H1 (cell line): ENCODE data around the gene FBXO34. TPM values are rescaled to one million over a fixed set of nuclear protein-coding genes. Genes with fewer than 3 reads are reported as not detected.

Source experiments
- CTCF ChIA-PET: fragments of 300-600 bp; sonication (Branson Sonifier 250); formaldehyde crosslinking; loops from one replicate; lab custom pipeline; 2021; ENCODE audit not compliant: partially characterized antibody; lab: Charles Lee
- POLR2A ChIA-PET: fragments of 300-600 bp; sonication (Branson Sonifier 250); formaldehyde crosslinking; loops from one replicate; lab custom pipeline; 2021; ENCODE audit warnings: inconsistent platforms; ENCODE audit not compliant: partially characterized antibody; lab: Charles Lee
- DNase-seq, 2 experiments: peaks; one replicate each; pipeline versions ENCODE4 v3.0.0 to v3.0.0-alpha.2; 2010 to 2022; ENCODE audit warnings: low spot score in 2 of 2, low read depth in 1 of 2, mixed read lengths in 1 of 2
- FAIRE-seq: peaks from 2 replicates; lab custom pipeline; 2011; peaks lifted over from hg19 to GRCh38; lab: Jason Lieb, UNC
- H2AFZ ChIP-seq: 2 replicates; pipeline ENCODE4 v1.8.1; 2012; ENCODE audit warnings: low read length, inconsistent platforms
- H2AK5ac ChIP-seq: 2 replicates; pipeline ENCODE4 v1.6.1; 2013; ENCODE audit warnings: low read depth, low read length
- H2BK120ac ChIP-seq: replicated peaks from 2 replicates; pipeline ENCODE3; 2013; ENCODE audit warnings: low read depth, low read length, inconsistent platforms
- H2BK12ac ChIP-seq: 2 replicates; pipeline ENCODE4 v1.6.1; 2013; ENCODE audit warnings: low read depth, low read length
- H2BK15ac ChIP-seq: 2 replicates; pipeline ENCODE4 v1.6.1; 2013; ENCODE audit warnings: low read length
- H2BK20ac ChIP-seq: 2 replicates; pipeline ENCODE4 v1.6.1; 2013; ENCODE audit warnings: low read length
- H2BK5ac ChIP-seq: 2 replicates; pipeline ENCODE4 v1.6.1; 2013; ENCODE audit warnings: low read depth, low read length
- H3K14ac ChIP-seq: 2 replicates; pipeline ENCODE4 v1.6.1; 2013; ENCODE audit warnings: inconsistent platforms; ENCODE audit not compliant: insufficient read length
- H3K18ac ChIP-seq: 2 replicates; pipeline ENCODE4 v1.6.1; 2013; ENCODE audit warnings: low read length; ENCODE audit errors: extremely low read depth
- H3K23ac ChIP-seq: 2 replicates; pipeline ENCODE4 v1.6.1; 2013; ENCODE audit warnings: inconsistent platforms; ENCODE audit not compliant: insufficient read length
- H3K23me2 ChIP-seq: 2 replicates; pipeline ENCODE4 v1.6.1; 2013; ENCODE audit warnings: low read depth, low read length
- H3K27ac ChIP-seq: 2 replicates; pipeline ENCODE4 v1.6.1; 2011; ENCODE audit warnings: low read depth, low read length, inconsistent platforms
- H3K27me3 ChIP-seq, 4 experiments: replicated peaks in 1 of 4; 1 replicate in 1 of 4; 2 replicates in 3 of 4; pipeline versions ENCODE4 v1.6.1 to v1.8.1; 2011 to 2013; ENCODE audit warnings: low read length in 3 of 4, mild to moderate bottlenecking in 3 of 4, inconsistent platforms in 2 of 4, mixed read lengths in 2 of 4, moderate library complexity in 1 of 4; ENCODE audit not compliant: control insufficient read depth in 3 of 4, insufficient read depth in 3 of 4; ENCODE audit errors: extremely low read depth in 1 of 4
- H3K36me3 ChIP-seq, 4 experiments: 2 replicates each; pipeline versions ENCODE4 v1.6.1 to v1.8.1; 2011 to 2013; ENCODE audit warnings: mild to moderate bottlenecking in 4 of 4, low read length in 3 of 4, moderate library complexity in 2 of 4, control low read depth in 1 of 4, inconsistent platforms in 1 of 4; ENCODE audit not compliant: insufficient read depth in 4 of 4, control insufficient read depth in 2 of 4
- H3K4ac ChIP-seq: replicated peaks from 2 replicates; pipeline ENCODE3; 2013; ENCODE audit warnings: low read length, low read depth, mixed read lengths, inconsistent platforms; ENCODE audit not compliant: insufficient read length
- H3K4me1 ChIP-seq, 4 experiments: replicated peaks in 1 of 4; 1 replicate in 1 of 4; 2 replicates in 3 of 4; pipeline versions ENCODE4 v1.6.1 to v1.8.1; 2011 to 2013; ENCODE audit warnings: low read length in 3 of 4, inconsistent platforms in 2 of 4, mixed read lengths in 1 of 4; ENCODE audit not compliant: insufficient read depth in 4 of 4, control insufficient read depth in 3 of 4
- H3K4me2 ChIP-seq, 2 experiments: 2 replicates each; pipeline versions ENCODE4 v1.6.1 to v1.8.1; 2011 to 2013; ENCODE audit warnings: low read depth in 2 of 2, low read length in 2 of 2, control low read depth in 1 of 2, inconsistent platforms in 1 of 2, mild to moderate bottlenecking in 1 of 2; ENCODE audit not compliant: insufficient read depth in 1 of 2
- H3K4me3 ChIP-seq, 4 experiments: fragments of 200-600, 300-600 bp in 1 of 4; sonication (generic), shearing (Covaris generic), sonication (Bioruptor Twin) in 1 of 4; 2 replicates each; pipeline versions ENCODE4 v1.5.1 to v1.8.1; 2011 to 2016; ENCODE audit warnings: low read length in 4 of 4, low read depth in 3 of 4, control low read depth in 2 of 4, inconsistent platforms in 2 of 4, mild to moderate bottlenecking in 2 of 4, mixed read lengths in 1 of 4, moderate library complexity in 1 of 4; ENCODE audit not compliant: insufficient read depth in 2 of 4; ENCODE audit errors: extremely low read depth in 1 of 4
- H3K56ac ChIP-seq: replicated peaks from 2 replicates; pipeline ENCODE3; 2013; ENCODE audit warnings: low read depth, mild to moderate bottlenecking, mixed read lengths, low read length, inconsistent platforms; ENCODE audit not compliant: insufficient read length
- H3K79me1 ChIP-seq: 2 replicates; pipeline ENCODE4 v1.6.1; 2013; ENCODE audit warnings: low read depth, low read length, control low read depth
- H3K79me2 ChIP-seq, 2 experiments: 2 replicates each; pipeline versions ENCODE4 v1.6.1 to v1.8.1; 2012 to 2013; ENCODE audit warnings: low read length in 2 of 2, mild to moderate bottlenecking in 2 of 2, inconsistent platforms in 1 of 2; ENCODE audit not compliant: insufficient read depth in 2 of 2, control insufficient read depth in 1 of 2
- H3K9ac ChIP-seq, 4 experiments: replicated peaks in 1 of 4; 1 replicate in 1 of 4; 2 replicates in 3 of 4; pipeline versions ENCODE4 v1.6.1 to v1.8.1; 2011 to 2013; ENCODE audit warnings: low read depth in 3 of 4, low read length in 3 of 4, control low read depth in 2 of 4, mild to moderate bottlenecking in 2 of 4, moderate library complexity in 2 of 4, inconsistent platforms in 1 of 4; ENCODE audit errors: extremely low read depth in 1 of 4
- H3K9me3 ChIP-seq, 2 experiments: 2 replicates each; pipeline versions ENCODE4 v1.6.1 to v1.8.1; 2012 to 2013; ENCODE audit warnings: mild to moderate bottlenecking in 2 of 2, moderate library complexity in 2 of 2, control low read depth in 1 of 2, inconsistent platforms in 1 of 2, low read depth in 1 of 2, low read length in 1 of 2, mixed read lengths in 1 of 2; ENCODE audit not compliant: insufficient read depth in 2 of 2
- H4K20me1 ChIP-seq, 2 experiments: replicated peaks in 1 of 2; 2 replicates each; pipeline versions ENCODE3 to v1.8.1; 2011 to 2013; ENCODE audit warnings: inconsistent platforms in 2 of 2, low read length in 2 of 2, mild to moderate bottlenecking in 1 of 2; ENCODE audit not compliant: insufficient read depth in 2 of 2, control insufficient read depth in 1 of 2
- H4K5ac ChIP-seq: 2 replicates; pipeline ENCODE4 v1.6.1; 2013; ENCODE audit warnings: low read length, low read depth, mixed read lengths, inconsistent platforms; ENCODE audit not compliant: insufficient read length
- H4K8ac ChIP-seq: 2 replicates; pipeline ENCODE4 v1.8.0; 2013; ENCODE audit warnings: mild to moderate bottlenecking, moderate library complexity, low read length, inconsistent platforms; ENCODE audit not compliant: insufficient read depth; ENCODE audit errors: extremely low read depth
- H4K91ac ChIP-seq: replicated peaks from 2 replicates; pipeline ENCODE3; 2013; ENCODE audit warnings: low read length, mixed read lengths, inconsistent platforms; ENCODE audit not compliant: insufficient read length
- ASH2L ChIP-seq: fragments of 200-600, 300-600 bp; sonication (generic); IDR thresholded peaks from one replicate; pipeline ENCODE4 v1.7.1; 2017; ENCODE audit warnings: low read length
- CHD1 ChIP-seq: IDR thresholded peaks from 2 replicates; pipeline ENCODE4 v1.6.1; 2012; ENCODE audit warnings: low read depth, low read length, improper control_type of control experiment
- KDM4A ChIP-seq: IDR thresholded peaks from one replicate; pipeline ENCODE4 v1.7.1; 2012; ENCODE audit warnings: low read depth, mild to moderate bottlenecking, moderate library complexity, low read length, inconsistent platforms; ENCODE audit not compliant: severe bottlenecking
- PHF8 ChIP-seq: fragments of 200-600 bp; sonication (generic); conservative IDR thresholded peaks from 2 replicates; pipeline ENCODE4 v1.7.1; 2012; ENCODE audit warnings: low read depth, mild to moderate bottlenecking, inconsistent platforms, low read length, moderate library complexity
- POLR2A ChIP-seq, 2 experiments: IDR thresholded peaks; 1 replicate in 1 of 2; 2 replicates in 1 of 2; pipeline ENCODE4 v1.6.1; 2011; ENCODE audit warnings: low read depth in 2 of 2, low read length in 2 of 2, mild to moderate bottlenecking in 2 of 2; ENCODE audit errors: control extremely low read depth in 1 of 2
- POLR2AphosphoS5 ChIP-seq: IDR thresholded peaks from 2 replicates; pipeline ENCODE4 v1.6.1; 2011; ENCODE audit warnings: low read depth, low read length
- RBBP5 ChIP-seq: IDR thresholded peaks from 2 replicates; pipeline ENCODE4 v1.7.1; 2012; ENCODE audit warnings: low read depth, mild to moderate bottlenecking, inconsistent platforms, low read length, moderate library complexity, borderline replicate concordance
- SIN3A ChIP-seq, 2 experiments: IDR thresholded peaks in 1 of 2; conservative IDR thresholded peaks in 1 of 2; 2 replicates each; pipeline ENCODE4 v1.6.1; 2011 to 2012; ENCODE audit warnings: low read length in 2 of 2, improper control_type of control experiment in 1 of 2, low read depth in 1 of 2, mild to moderate bottlenecking in 1 of 2
- SIRT6 ChIP-seq: IDR thresholded peaks from one replicate; pipeline ENCODE4 v1.7.1; 2012; ENCODE audit warnings: low read length, inconsistent platforms
- SP4 ChIP-seq: IDR thresholded peaks from 2 replicates; pipeline ENCODE4 v1.6.1; 2012; ENCODE audit warnings: low read length, inconsistent platforms
- whole genome bisulfite sequencing, 2 experiments: shearing (Covaris generic) in 1 of 2; methylation state at CpG; one replicate each; pipeline versions ENCODE4 v1.1.6 to v1.1.7; 2013 to 2015; ENCODE audit warnings: low lambda C conversion rate in 2 of 2, mixed read lengths in 2 of 2, inconsistent platforms in 1 of 2, low coverage in 1 of 2, missing lambda C conversion rate in 1 of 2; ENCODE audit not compliant: insufficient replicate concordance in 2 of 2, insufficient coverage in 1 of 2, insufficient read length in 1 of 2; ENCODE audit errors: extremely low coverage in 1 of 2, missing lambda C conversion rate in 1 of 2; 5-methylcytosine and 5-hydroxymethylcytosine counted together
- polyA plus RNA-seq, 7 experiments: library from polyadenylated mRNA; depleted of rRNA in 3 of 7; stranded (reverse) in 5 of 7; unstranded in 2 of 7; fragments of >200 nt in 5 of 7; fragments of 200-250 nt in 2 of 7; gene quantifications; 1 replicate in 5 of 7; 2 replicates in 1 of 7; 4 replicates in 1 of 7; pipeline versions ENCODE4 v1.2.1 to v1.2.3, GENCODE V29; 2011 to 2013; ENCODE audit warnings: missing spikeins in 2 of 7, mixed read lengths in 2 of 7
- total RNA-seq: library from RNA; stranded (reverse); fragmentation: NEBNext Ultra II Directional; extraction: Animal tissue kit (Norgen Biotek cat#: 25700); gene quantifications from 2 replicates; pipeline ENCODE4 v1.2.1, GENCODE V29; 2021
- TF ChIP-seq, protein P1 (sequence below): IDR thresholded peaks from 2 replicates; pipeline ENCODE4 v1.6.1; 2011; ENCODE audit warnings: low read depth, mild to moderate bottlenecking, low read length; ENCODE audit not compliant: insufficient read depth

FBXO34 gene
- total and polyA plus RNA-seq, 2 of the 8 experiments (the other 6 are each of a cell fraction or from before 2014, with no cell fraction given), result 7.0 to 14.4 TPM

DNA sequence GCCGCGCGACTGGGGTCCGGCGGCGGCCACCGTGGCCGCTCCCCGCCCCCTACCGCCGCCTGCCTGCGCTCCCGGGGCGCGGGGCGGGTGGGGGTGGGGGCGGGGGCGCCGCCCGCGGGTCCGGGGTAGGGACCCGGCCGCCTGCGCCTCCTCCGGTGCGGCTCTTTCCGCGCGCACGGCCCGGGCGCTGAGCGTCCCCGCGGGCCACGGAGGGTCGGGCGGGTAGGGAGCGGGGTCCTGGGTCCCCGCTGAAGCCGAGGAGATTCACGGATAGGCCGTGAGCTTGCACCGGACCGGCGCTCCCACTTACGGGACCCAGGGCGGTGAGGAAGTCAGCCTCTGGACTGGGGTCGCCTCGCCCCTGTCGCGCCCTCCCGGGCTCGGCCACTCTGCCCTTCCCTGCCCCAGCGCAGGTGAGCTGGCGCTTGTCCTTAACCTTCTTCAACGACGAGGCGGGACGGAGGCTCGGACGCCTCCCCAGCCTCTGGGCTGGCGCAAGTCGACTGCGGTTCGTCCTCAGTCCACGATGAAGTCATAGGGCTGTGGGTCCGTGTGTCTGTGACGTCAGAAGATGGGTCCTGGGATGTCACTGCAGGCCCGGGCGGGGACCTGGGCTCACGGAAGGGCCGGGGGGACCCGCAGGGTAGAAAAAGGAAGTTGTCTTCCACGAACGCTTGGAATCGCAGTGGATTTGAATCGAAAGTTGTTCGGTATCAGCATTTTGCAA lies 514 bp downstream of the FBXO34 start:
- H3K79me2 ChIP-seq, result peaks cover 0 to 39% of the 10 kb centered on the region in 2 experiments; a peak in 3 of 4 replicates
- H4K5ac ChIP-seq, result peak overlapping the region; percentile 71
- no peak overlapping the region for H2BK20ac ChIP-seq
- no peak overlapping the region for H3K23ac ChIP-seq
- no peak overlapping the region for H3K56ac ChIP-seq
- FAIRE-seq, result no peak
- peak overlapping the region; percentile 82 to 100 (median 87) for H3K4me3 ChIP-seq
- ChIA-PET POLR2A (interaction anchor here (1.2 to 1.5 kb wide), 4 partner anchors 10 to 82 kb away, joined by 3 to 4 read pairs (median 4); no protein-coding TSS in a partner anchor), CTCF (interaction anchor here (0.7 to 5.3 kb wide), 15 partner anchors 10 to 174 kb away, joined by 3 to 46 read pairs (median 3); partner anchors contain the start of gene DLGAP5)
- peak overlapping the region; percentile 68; the same call in 1 of the 2 replicates for H2BK12ac ChIP-seq
- H3K4me2 ChIP-seq, result peak overlapping the region; percentile 72 to 80
- no peak overlapping the region for H3K4ac ChIP-seq
- H3K27me3 ChIP-seq, result peaks cover 0 to under 1% (median 0%) of the 10 kb centered on the region in 4 experiments; a peak in 1 of 7 replicates
- peak overlapping the region; percentile 71 for H3K18ac ChIP-seq
- DNase-seq, result peak in 1 of 2 experiments; percentile 75
- peaks cover 0 to 2% of the 10 kb centered on the region in 2 experiments for H4K20me1 ChIP-seq
- no peak overlapping the region for H2BK120ac ChIP-seq
- H3K23me2 ChIP-seq, result peaks cover 3% of the 10 kb centered on the region; the same call in 1 of the 2 replicates
- H3K27ac ChIP-seq, result peak overlapping the region; percentile 88; the same call in 1 of the 2 replicates
- no peak overlapping the region for H4K91ac ChIP-seq
- no peak overlapping the region for H2AK5ac ChIP-seq
- peak overlapping the region; percentile 88; the same call in 1 of the 2 replicates for H4K8ac ChIP-seq
- no peak overlapping the region for H3K14ac ChIP-seq
- no peaks in the 10 kb centered on the region for H3K9me3 ChIP-seq
- peak overlapping the region; percentile 75 for H2BK5ac ChIP-seq
- peaks cover 0 to 1% (median 0%) of the 10 kb centered on the region in 4 experiments; a peak in 1 of 7 replicates for H3K4me1 ChIP-seq
- no peak overlapping the region for H2BK15ac ChIP-seq
- WGBS, 2 experiments, result 3% methylated on average over 26 of the region's 80 CpGs; no CpG with 5 or more reads in 1 of the 2 experiments
- peaks cover 4% of the 10 kb centered on the region; the same call in 1 of the 2 replicates for H3K79me1 ChIP-seq
- no peaks in the 10 kb centered on the region for H3K36me3 ChIP-seq
- peak overlapping the region; percentile 83 to 97 (median 89) for H3K9ac ChIP-seq
- H2AFZ ChIP-seq, result peak overlapping the region; percentile 65; the same call in 1 of the 2 replicates
- TF ChIP-seq POLR2A (IDR thresholded peaks at IDR 0.05; ENCODE audit: control extremely low read depth in 1 of 2, low read depth in 2 of 2, low read length in 2 of 2) (peak; percentile 23 to 77), PHF8 (peak; percentile 68; the same call in 1 of the 2 replicates), CHD1 (no peak), POLR2AphosphoS5 (peak; percentile 85; the same call in 1 of the 2 replicates), SIN3A (conservative IDR thresholded peaks at IDR 0.05 in 1 of 2, IDR thresholded peaks at IDR 0.05 in 1 of 2; ENCODE audit: low read depth in 1 of 2, low read length in 2 of 2) (0 out of 4 replicates have a peak, but pooled peaks of 1 of the 2 experiments have one; percentile 19), ASH2L (peak; percentile 75), RBBP5 (peak; percentile 95), SIRT6 (no peak), KDM4A (peak; percentile 98), SP4 (peak; percentile 33; the same call in 1 of the 2 replicates)
- TF ChIP-seq, protein P1, sequence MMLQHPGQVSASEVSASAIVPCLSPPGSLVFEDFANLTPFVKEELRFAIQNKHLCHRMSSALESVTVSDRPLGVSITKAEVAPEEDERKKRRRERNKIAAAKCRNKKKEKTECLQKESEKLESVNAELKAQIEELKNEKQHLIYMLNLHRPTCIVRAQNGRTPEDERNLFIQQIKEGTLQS, result no peak
